Heart left ventricle (tissue), 16 donors: ENCODE measurements around the gene TIGD6. TPM values are rescaled to one million over a fixed set of nuclear protein-coding genes. Genes with fewer than 3 reads are reported as not detected.

Experiments
- ATAC-seq, 4 donors: fragments of 200-7000 bp; cut with Tn5 transposase; one replicate each; pipeline ENCODE4 v1.9.1; 2020 to 2022; ENCODE audit warnings: moderate library complexity in 4 of 4, mild to moderate bottlenecking in 3 of 4, moderate number of reproducible peaks in 1 of 4
- DNase-seq, 5 donors: peaks; one replicate each; pipeline ENCODE4 v3.0.0-alpha.2; 2020
- H3K27ac ChIP-seq, 12 donors: fragments of 200-600 bp; sonication (generic) in 4 of 12; one replicate each; pipeline versions ENCODE4 v1.5.0 to v1.8.0; 2016 to 2022; ENCODE audit warnings: mild to moderate bottlenecking in 2 of 12
- H3K27me3 ChIP-seq, 9 donors: fragments of 200-600 bp; sonication (generic) in 2 of 9; one replicate each; pipeline versions ENCODE4 v1.5.1 to v1.8.0; 2016 to 2022; ENCODE audit warnings: mild to moderate bottlenecking in 3 of 9
- H3K36me3 ChIP-seq, 9 donors: fragments of 200-600 bp; sonication (generic) in 2 of 9; one replicate each; pipeline versions ENCODE4 v1.5.0 to v1.8.0; 2018 to 2022; ENCODE audit warnings: mild to moderate bottlenecking in 2 of 9
- H3K4me1 ChIP-seq, 12 donors: fragments of 200-600 bp; sonication (generic) in 4 of 12; one replicate each; pipeline versions ENCODE4 v1.5.0 to v1.8.0; 2016 to 2022; ENCODE audit warnings: mild to moderate bottlenecking in 3 of 12
- H3K4me3 ChIP-seq, 12 donors: fragments of 200-600 bp; sonication (generic) in 4 of 12; one replicate each; pipeline versions ENCODE4 v1.5.0 to v1.8.0; 2017 to 2022; ENCODE audit warnings: mild to moderate bottlenecking in 9 of 12, moderate library complexity in 4 of 12
- H3K9me3 ChIP-seq, 12 donors: fragments of 200-600 bp; sonication (generic) in 4 of 12; one replicate each; pipeline versions ENCODE4 v1.5.0 to v1.8.0; 2016 to 2022; ENCODE audit warnings: mild to moderate bottlenecking in 1 of 12
- CTCF ChIP-seq, 12 donors: fragments of 200-600 bp; sonication (generic) in 4 of 12; IDR thresholded peaks; one replicate each; pipeline versions ENCODE4 v1.5.0 to v1.8.0; 2018 to 2022; ENCODE audit warnings: antibody characterized with exemption in 12 of 12, mild to moderate bottlenecking in 5 of 12
- POLR2A ChIP-seq, 2 donors: fragments of 450-650 bp; IDR thresholded peaks; one replicate each; pipeline ENCODE4 v1.6.1; 2017; ENCODE audit warnings: antibody characterized with exemption in 2 of 2, mild to moderate bottlenecking in 2 of 2, moderate library complexity in 2 of 2
- WGBS, 4 donors: extraction: QIAGEN DNeasy Blood & Tissue Kit in 2 of 4; methylation state at CpG; one replicate each; pipeline versions ENCODE4 v1.1.5 to v1.1.7; 2013 to 2018; 5-methylcytosine and 5-hydroxymethylcytosine counted together
- intact Hi-C, 10 donors: fragments of 100-400 bp; cut with DNase I; formaldehyde crosslinking; loops; one replicate each; pipeline versions ENCODE4 v1.11.1 to v1.14.2; 2022
- polyA plus RNA-seq, 2 donors: library from polyadenylated mRNA; stranded (reverse); fragments of 200-250 nt; gene quantifications; one replicate each; pipeline ENCODE4 v1.2.3, GENCODE V29; 2013
- total RNA-seq, 9 donors: library from RNA; depleted of rRNA in 2 of 9; stranded (reverse); fragments of >200 nt in 2 of 9; fragmentation: NEBNext Ultra II Directional in 3 of 9; extraction: Animal tissue kit (Norgen Biotek cat#: 25700) in 3 of 9; gene quantifications; one replicate each; pipeline versions ENCODE4 v1.1.0 to v1.2.4, GENCODE V29; 2016 to 2023
- donor health status: ischemic (EF 13 %, LVEDD 7.1; RV severe dilation, severe dysfunction).
- donor health status: healthy with polysubstance abuse.
- donor health status: DM: no; HTN: yes; CAD: no.
- donor health status: DM: no; HTN: no; CAD: no.
- donor health status: ischemic (EF 25% LVEDD 6.9; RV normal size, moderate dysfunction).
- donor health status: ischemic (EF 25% LVEDD 5.7; RV mildly dilated, moderate dysfunction).
- donor health status: healthy.
- donor health status: DM: yes; HTN: yes; CAD: no.
- donor health status: ischemic (EF 35%, LVEDD 5.7; RV mildly dilated, moderate dysfunction).
- donor health status: nonischemic (EF 11% LVEDD 7.7; RV severe dilation, severe dysfunction).
- donor health status: DM: yes; HTN: yes; CAD: no.
- donor health status: PGD.
- donor health status: ischemic (EF 29% LVEDD 5.4; RV normal size, mild dysfunction).
- donor health status: nonischemic (EF 23%, LVEDD 6.1; RV moderate dilation, normal function).

TIGD6 gene
- total and polyA plus RNA-seq, 11 donors: 1.3 to 4.3 (median 2.6) TPM

DNA sequence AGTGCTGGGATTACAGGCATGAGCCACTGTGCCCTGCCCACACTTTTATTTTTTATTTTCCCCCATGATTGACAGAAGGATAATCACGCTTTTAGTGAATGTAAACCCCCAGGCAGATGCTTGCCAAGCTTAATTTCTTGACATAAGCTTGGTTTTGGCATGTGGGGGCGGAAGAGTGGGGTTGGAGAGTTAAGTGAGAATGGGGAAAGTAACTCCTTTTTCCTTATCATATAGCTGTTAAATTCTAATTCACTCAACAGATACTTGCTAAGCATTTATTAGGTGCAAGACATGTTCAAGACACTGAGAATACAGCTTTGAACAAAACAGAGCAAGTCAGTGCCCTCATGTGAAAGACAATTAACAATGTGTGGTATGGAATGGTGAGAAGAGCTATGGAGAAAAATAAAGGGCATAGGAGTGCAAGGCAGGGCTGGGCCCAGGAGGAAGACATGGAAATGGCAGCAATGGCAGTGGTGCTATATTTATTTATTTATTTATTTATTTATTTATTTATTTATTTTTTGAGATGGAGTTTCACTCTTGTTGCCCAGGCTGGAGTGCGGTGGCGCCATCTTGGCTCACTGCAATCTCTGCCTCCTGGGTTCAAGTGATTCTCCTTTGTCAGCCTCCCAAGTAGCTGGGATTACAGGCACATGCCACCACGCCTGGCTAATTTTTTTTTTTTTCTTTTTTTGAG is 37.7 kb downstream of the TIGD6 start:
- Histone ChIP-seq H3K36me3 (no peaks in the 10 kb centered on the region), H3K4me1 (peaks cover 0 to 22% (median 14%) of the 10 kb centered on the region in 12 donors), H3K4me3 (no peak overlapping the region), H3K9me3 (no peaks in the 10 kb centered on the region), H3K27me3 (no peaks in the 10 kb centered on the region), H3K27ac (no peak overlapping the region)
- DNase-seq: no peak
- WGBS, 4 donors: 97 to 98% (median 97%) methylated on average over 5 of the region's 5 CpGs
- ATAC-seq: no peak
- TF ChIP-seq POLR2A (IDR thresholded peaks at IDR 0.05) (no peak), CTCF (IDR thresholded peaks at IDR 0.05) (no peak)
- intact Hi-C loops: loop anchor here in 9 of 10 donors (2.0 to 10.0 kb wide), 7 partner anchors 105 to 328 kb away; no protein-coding TSS in a partner anchor

GRCh38 chr5:149961957-149962409 is 38.5 kb downstream of the TIGD6 start:
- TF ChIP-seq CTCF (IDR thresholded peaks at IDR 0.05) (peak in 11 of 12 donors; percentile 27 to 56 (median 40)), POLR2A (IDR thresholded peaks at IDR 0.05) (no peak)
- WGBS, 4 donors: 56 to 67% (median 64%) methylated on average over 6 of the region's 6 CpGs
- Histone ChIP-seq H3K4me3 (peak overlapping the region in 1 of 12 donors; percentile 66), H3K27ac (peak overlapping the region in 1 of 12 donors; percentile 93), H3K27me3 (no peaks in the 10 kb centered on the region), H3K36me3 (no peaks in the 10 kb centered on the region), H3K9me3 (no peaks in the 10 kb centered on the region), H3K4me1 (peaks cover 0 to 22% (median 14%) of the 10 kb centered on the region in 12 donors)
- DNase-seq: no peak
- intact Hi-C loops: loop anchor here in 9 of 10 donors (2.0 to 10.0 kb wide), 8 partner anchors 105 to 327 kb away; no protein-coding TSS in a partner anchor
- ATAC-seq: no peak

GRCh38 chr5:149961186-149961685 is 39.2 kb downstream of the TIGD6 start:
- peak overlapping the region; percentile 51 to 96 (median 72) for H3K4me3 ChIP-seq

More at GRCh38 chr5:149961186-149961685, 39.2 kb downstream of the TIGD6 start:
- no peak for TF ChIP-seq POLR2A (IDR thresholded peaks at IDR 0.05)
- no peak for TF ChIP-seq CTCF (IDR thresholded peaks at IDR 0.05)
- WGBS, 4 donors: 14 to 28% (median 15%) methylated on average over 13 to 23 of the region's 23 CpGs
- DNase-seq: no peak
- peak overlapping the region in 11 of 12 donors; percentile 26 to 93 (median 81) for H3K27ac ChIP-seq
- H3K36me3 ChIP-seq: no peaks in the 10 kb centered on the region
- no peaks in the 10 kb centered on the region for H3K9me3 ChIP-seq
- no peak for ATAC-seq
- peaks cover 0 to 22% (median 14%) of the 10 kb centered on the region in 12 donors for H3K4me1 ChIP-seq
- intact Hi-C loops: loop anchor here in 9 of 10 donors (2.0 to 10.0 kb wide), 7 partner anchors 104 to 326 kb away; no protein-coding TSS in a partner anchor
- H3K27me3 ChIP-seq: no peaks in the 10 kb centered on the region
